ENCODE data around the gene GALNTL6.

- TF ChIP-seq CTCF (IDR thresholded peaks at IDR 0.05) (no peak), EZH2 (IDR thresholded peaks at IDR 0.05; ENCODE audit: borderline replicate concordance, insufficient read depth, low read depth, low read length, poor library complexity, severe bottlenecking) (no peak)
Observed at GRCh38 chr4:172822331-172822730, 1009.1 kb downstream of the GALNTL6 start.
